C4-2B (cell line): ENCODE data around the gene SEZ6.

ENCODE experiments used
- CTCF ChIP-seq: fragments of 450-650 bp; conservative IDR thresholded peaks from 2 replicates; pipeline ENCODE4 v1.5.1; 2017; ENCODE audit warnings: mild to moderate bottlenecking
- ZFX ChIP-seq: fragments of 450-650 bp; IDR thresholded peaks from 2 replicates; pipeline ENCODE4 v1.6.1; 2017

- no peak for TF ChIP-seq CTCF
- TF ChIP-seq ZFX, result no peak
Observed at GRCh38 chr17:28959471-28959871, 46.4 kb downstream of the SEZ6 start.
